GM12873 (cell line): ENCODE measurements around the gene STAU1.

Experiments used
- CTCF ChIP-seq: IDR thresholded peaks from 2 replicates; pipeline ENCODE4 v1.5.1; 2012; ENCODE audit warnings: low read depth, mild to moderate bottlenecking, moderate library complexity, low read length, control low read depth; ENCODE audit not compliant: insufficient read depth; ENCODE audit errors: missing control alignments

STAU1 gene

GRCh38 chr20:49166534-49167449 lies 21.3 kb downstream of the STAU1 start:
- TF ChIP-seq CTCF, result no peak

- no peak for TF ChIP-seq CTCF
These were observed 22.5 kb downstream of the STAU1 start for GRCh38 chr20:49165611-49166010.

- TF ChIP-seq CTCF, result no peak
These were observed 24.4 kb downstream of the STAU1 start for GRCh38 chr20:49163696-49164095.

- no peak for TF ChIP-seq CTCF
These were observed 26.5 kb downstream of the STAU1 start for GRCh38 chr20:49161428-49162152.

GRCh38 chr20:49160057-49160929 lies 27.8 kb downstream of the STAU1 start:
- no peak for TF ChIP-seq CTCF

- no peak for TF ChIP-seq CTCF
These were observed 31.0 kb downstream of the STAU1 start for GRCh38 chr20:49157146-49157545.

- no peak for TF ChIP-seq CTCF
These were observed 31.7 kb downstream of the STAU1 start for GRCh38 chr20:49156481-49156880.
